ENCODE results near the gene HSP90AB1. TPM values are rescaled to one million over a fixed set of nuclear protein-coding genes. Genes with fewer than 3 reads are reported as not detected.

Gene HSP90AB1
- total and polyA plus RNA-seq, 2 experiments from 2014 or later = 665 to 876 TPM

- TF ChIP-seq CTCF (IDR thresholded peaks at IDR 0.05; ENCODE audit: low read depth, low read length) = no peak
- Histone ChIP-seq H3K27ac (no peak overlapping the region), H3K36me3 (peaks cover 2% of the 10 kb centered on the region), H3K4me3 (no peak overlapping the region), H3K4me1 (ENCODE audit: low read depth) (no peaks in the 10 kb centered on the region), H3K27me3 (peaks cover 12% of the 10 kb centered on the region), H3K9me3 (ENCODE audit: low read depth) (no peaks in the 10 kb centered on the region)
- DNase-seq (ENCODE audit: low read depth in 1 of 2, low spot score in 1 of 2) = no peak
These were observed 55.1 kb downstream of the HSP90AB1 start for GRCh38 chr6:44301782-44302564.

- H3K27me3 ChIP-seq = peaks cover 7% of the 10 kb centered on the region
- no peak for TF ChIP-seq CTCF (IDR thresholded peaks at IDR 0.05; ENCODE audit: low read depth, low read length)
- H3K36me3 ChIP-seq = peaks cover 2% of the 10 kb centered on the region
These were observed 56.0 kb downstream of the HSP90AB1 start for GRCh38 chr6:44302856-44303255.

More at GRCh38 chr6:44302856-44303255, 56.0 kb downstream of the HSP90AB1 start:
- no peak overlapping the region for H3K27ac ChIP-seq
- no peaks in the 10 kb centered on the region for H3K4me1 ChIP-seq (ENCODE audit: low read depth)
- no peaks in the 10 kb centered on the region for H3K9me3 ChIP-seq (ENCODE audit: low read depth)
- no peak overlapping the region for H3K4me3 ChIP-seq
- DNase-seq (ENCODE audit: low read depth in 1 of 2, low spot score in 1 of 2) = no peak

Other genes with a start within 250 kb of the HSP90AB1 start
- gene MRPL14, start 119.6 kb upstream of the HSP90AB1 start, total RNA-seq = 66.4 and 78.8 TPM in 2 replicates
- gene MRPL14, start 119.6 kb upstream of the HSP90AB1 start, polyA plus RNA-seq = 130 and 165 TPM in 2 replicates
- gene TMEM63B, start 119.5 kb upstream of the HSP90AB1 start, total RNA-seq = 52.4 and 57.3 TPM in 2 replicates
- gene TMEM63B, start 119.5 kb upstream of the HSP90AB1 start, polyA plus RNA-seq = 51.7 and 54.2 TPM in 2 replicates
- not detected in 2 replicates for gene CAPN11, start 88.3 kb upstream of the HSP90AB1 start, total RNA-seq
- not detected in 2 replicates for gene CAPN11, start 88.3 kb upstream of the HSP90AB1 start, polyA plus RNA-seq
- gene MYMX, start 30.2 kb upstream of the HSP90AB1 start, total RNA-seq = 0.21 TPM in 1 of 2 replicates, not detected in the other
- gene MYMX, start 30.2 kb upstream of the HSP90AB1 start, polyA plus RNA-seq = 0.55 and 1.0 TPM in 2 replicates
- gene SLC29A1, start 23.5 kb upstream of the HSP90AB1 start, total RNA-seq = 62.7 and 64.9 TPM in 2 replicates
- 85.4 and 88.7 TPM in 2 replicates for gene SLC29A1, start 23.5 kb upstream of the HSP90AB1 start, polyA plus RNA-seq
- 34.3 and 50.5 TPM in 2 replicates for gene SLC35B2, start 10.4 kb downstream of the HSP90AB1 start, total RNA-seq
- gene SLC35B2, start 10.4 kb downstream of the HSP90AB1 start, polyA plus RNA-seq = 44.4 and 63.3 TPM in 2 replicates
- gene NFKBIE, start 18.4 kb downstream of the HSP90AB1 start, total RNA-seq = 23.8 and 34.2 TPM in 2 replicates
- 8.2 and 12.5 TPM in 2 replicates for gene NFKBIE, start 18.4 kb downstream of the HSP90AB1 start, polyA plus RNA-seq
- gene TMEM151B, start 23.3 kb downstream of the HSP90AB1 start, total RNA-seq = 0.21 and 0.39 TPM in 2 replicates
- gene TMEM151B, start 23.3 kb downstream of the HSP90AB1 start, polyA plus RNA-seq = 0.29 and 0.77 TPM in 2 replicates
- 20.9 and 26.7 TPM in 2 replicates for gene AARS2, start 66.2 kb downstream of the HSP90AB1 start, total RNA-seq
- 17.3 and 22.9 TPM in 2 replicates for gene AARS2, start 66.2 kb downstream of the HSP90AB1 start, polyA plus RNA-seq
- gene SPATS1, start 95.5 kb downstream of the HSP90AB1 start, total RNA-seq = 0.63 TPM in 1 of 2 replicates, not detected in the other
- gene SPATS1, start 95.5 kb downstream of the HSP90AB1 start, polyA plus RNA-seq = not detected in 2 replicates
- 17.1 and 17.8 TPM in 2 replicates for gene CDC5L, start 140.6 kb downstream of the HSP90AB1 start, total RNA-seq
- gene CDC5L, start 140.6 kb downstream of the HSP90AB1 start, polyA plus RNA-seq = 19.6 and 20.3 TPM in 2 replicates

Data from cardiac muscle cell (in vitro differentiated cells and primary cell).